HG03135 (cell line): ENCODE data around the gene SAMD4A.

Source experiments
- ATAC-seq: cut with Tn5 transposase; IDR thresholded peaks from one replicate; pipeline ENCODE4 v1.9.1; 2021; ENCODE audit warnings: mild to moderate bottlenecking, moderate library complexity; ENCODE audit not compliant: unreplicated experiment

The SAMD4A gene

GRCh38 chr14:54840798-54841197, 273.9 kb downstream of the SAMD4A start:
- no peak for ATAC-seq
